GM12801 (cell line): ENCODE data around the gene EXOC6B.

Experiments used
- TF ChIP-seq, protein P1 (sequence below): IDR thresholded peaks from one replicate; pipeline ENCODE4 v1.5.1; 2011; ENCODE audit warnings: control low read depth; ENCODE audit not compliant: insufficient read length; ENCODE audit errors: extremely low read depth

Gene EXOC6B

GRCh38 chr2:72788756-72789155, 37.1 kb downstream of the EXOC6B start:
- TF ChIP-seq, protein P1, sequence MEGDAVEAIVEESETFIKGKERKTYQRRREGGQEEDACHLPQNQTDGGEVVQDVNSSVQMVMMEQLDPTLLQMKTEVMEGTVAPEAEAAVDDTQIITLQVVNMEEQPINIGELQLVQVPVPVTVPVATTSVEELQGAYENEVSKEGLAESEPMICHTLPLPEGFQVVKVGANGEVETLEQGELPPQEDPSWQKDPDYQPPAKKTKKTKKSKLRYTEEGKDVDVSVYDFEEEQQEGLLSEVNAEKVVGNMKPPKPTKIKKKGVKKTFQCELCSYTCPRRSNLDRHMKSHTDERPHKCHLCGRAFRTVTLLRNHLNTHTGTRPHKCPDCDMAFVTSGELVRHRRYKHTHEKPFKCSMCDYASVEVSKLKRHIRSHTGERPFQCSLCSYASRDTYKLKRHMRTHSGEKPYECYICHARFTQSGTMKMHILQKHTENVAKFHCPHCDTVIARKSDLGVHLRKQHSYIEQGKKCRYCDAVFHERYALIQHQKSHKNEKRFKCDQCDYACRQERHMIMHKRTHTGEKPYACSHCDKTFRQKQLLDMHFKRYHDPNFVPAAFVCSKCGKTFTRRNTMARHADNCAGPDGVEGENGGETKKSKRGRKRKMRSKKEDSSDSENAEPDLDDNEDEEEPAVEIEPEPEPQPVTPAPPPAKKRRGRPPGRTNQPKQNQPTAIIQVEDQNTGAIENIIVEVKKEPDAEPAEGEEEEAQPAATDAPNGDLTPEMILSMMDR: no peak

GRCh38 chr2:72785517-72785916, 40.3 kb downstream of the EXOC6B start:
- TF ChIP-seq, protein P1: no peak

GRCh38 chr2:72782520-72782919, 43.3 kb downstream of the EXOC6B start:
- TF ChIP-seq, protein P1: no peak

- TF ChIP-seq, protein P1: no peak
Observed at GRCh38 chr2:72781480-72781879, 44.4 kb downstream of the EXOC6B start.

DNA sequence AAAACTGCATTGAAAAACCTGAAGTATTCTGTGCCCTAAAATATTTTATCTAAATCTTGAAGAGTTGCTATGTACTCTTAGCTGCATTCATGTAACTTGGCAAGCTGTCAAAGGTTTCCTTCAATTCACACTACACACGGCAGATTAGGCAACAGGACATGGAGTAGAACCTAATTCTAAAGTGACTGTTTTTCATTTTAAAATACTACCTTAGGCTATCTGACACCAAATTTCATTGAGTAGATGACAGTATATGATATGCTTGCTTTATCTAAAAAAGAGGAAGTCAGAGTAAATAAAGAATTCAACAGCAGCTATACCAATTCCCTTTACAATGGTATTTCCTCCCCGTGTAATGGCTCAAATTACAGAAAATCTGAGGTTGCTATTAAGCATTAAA, 45.4 kb downstream of the EXOC6B start:
- TF ChIP-seq, protein P1: no peak

DNA sequence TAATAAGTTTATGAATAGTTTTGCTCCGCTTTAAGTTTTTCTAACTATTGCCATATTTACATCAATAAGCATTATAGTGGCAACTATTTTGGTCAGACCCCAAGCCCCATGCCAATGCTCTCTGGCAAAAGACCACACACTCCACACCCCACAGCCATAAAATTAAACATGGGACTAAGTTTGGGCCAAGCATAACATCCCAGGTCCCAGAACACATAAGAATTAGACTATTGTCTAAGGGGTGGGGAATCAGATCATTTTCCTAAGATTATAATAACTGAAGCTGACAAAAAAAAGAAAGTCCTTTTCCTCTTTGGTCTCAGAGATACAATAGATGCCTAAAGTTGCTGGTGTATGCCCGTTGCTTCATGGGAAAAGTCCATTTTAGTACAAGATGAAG, 46.3 kb downstream of the EXOC6B start:
- TF ChIP-seq, protein P1: no peak

DNA sequence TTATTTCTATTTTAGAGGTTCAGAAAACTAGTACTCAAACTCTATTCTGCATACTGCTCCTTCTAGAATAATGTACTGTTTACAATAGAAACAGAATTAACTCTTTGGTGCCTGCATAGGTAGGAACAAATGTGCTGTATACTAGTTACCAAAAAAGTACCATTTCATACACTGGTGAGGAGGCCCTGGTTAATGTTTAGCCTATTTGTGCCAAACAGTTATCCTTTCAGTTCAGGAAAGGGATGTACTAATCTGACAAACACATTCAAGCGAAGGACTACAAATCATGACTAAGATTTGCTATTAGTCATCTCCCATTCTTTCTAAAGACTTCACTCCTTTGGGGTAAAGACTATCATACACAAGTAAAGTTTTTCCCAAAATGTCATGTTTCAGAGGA, 47.4 kb downstream of the EXOC6B start:
- TF ChIP-seq, protein P1: no peak
